Neural crest cell (in vitro differentiated cells): Measurements from ENCODE around the gene NCKAP5L. TPM values are rescaled to one million over a fixed set of nuclear protein-coding genes. Genes with fewer than 3 reads are reported as not detected.

Experiments used
- DNase-seq: peaks from one replicate; pipeline ENCODE4 v3.0.0; 2021; ENCODE audit warnings: low read depth, mixed read lengths, low spot score
- H3K27ac Mint-ChIP-seq: one replicate; pipeline ENCODE4 v1.8.0; 2021; ENCODE audit warnings: mild to moderate bottlenecking, mixed read lengths; ENCODE audit not compliant: unreplicated experiment
- H3K27me3 Mint-ChIP-seq: 2 replicates; pipeline ENCODE4 v1.8.0; 2021; ENCODE audit warnings: low read depth, mild to moderate bottlenecking, mixed read lengths
- H3K36me3 Mint-ChIP-seq: 2 replicates; pipeline ENCODE4 v1.8.0; 2021; ENCODE audit warnings: low read depth, mild to moderate bottlenecking, mixed read lengths
- H3K4me1 Mint-ChIP-seq: 2 replicates; pipeline ENCODE4 v1.8.0; 2021; ENCODE audit warnings: mixed read lengths
- H3K4me3 Mint-ChIP-seq: one replicate; pipeline ENCODE4 v1.8.0; 2021; ENCODE audit warnings: mild to moderate bottlenecking, mixed read lengths
- H3K9me3 Mint-ChIP-seq: 2 replicates; pipeline ENCODE4 v1.8.0; 2021; ENCODE audit warnings: mixed read lengths
- total RNA-seq: library from RNA; stranded (reverse); gene quantifications from 2 replicates; pipeline ENCODE4 v1.2.1, GENCODE V29; 2021
- TF ChIP-seq, protein P1 (sequence below): fragments of 200-600 bp; sonication (generic); conservative IDR thresholded peaks from 2 replicates; pipeline ENCODE4 v1.5.0; 2021; ENCODE audit warnings: antibody characterized with exemption, mild to moderate bottlenecking

Gene NCKAP5L
- total RNA-seq, 1 donor from 2014 or later, result 45.0 TPM

DNA sequence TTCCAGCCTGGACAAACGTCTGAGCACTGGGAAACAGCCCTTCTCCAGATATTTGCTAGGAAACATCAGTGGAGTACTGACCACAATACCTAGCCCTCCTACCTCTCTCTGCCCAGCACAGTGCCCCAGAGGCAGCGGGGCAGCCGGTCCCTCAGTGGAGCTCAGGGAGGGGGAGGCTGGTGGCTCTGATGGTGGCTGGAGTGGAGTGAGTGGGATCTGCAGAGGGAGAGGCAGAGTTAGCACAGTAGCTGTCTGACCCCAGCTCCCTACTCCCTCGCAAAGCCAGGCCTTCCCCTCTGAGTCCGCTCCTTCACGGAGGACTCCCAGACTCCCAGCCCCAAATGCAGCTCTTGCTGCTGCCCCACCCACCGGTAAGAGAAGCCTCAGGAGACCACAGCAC is 30.0 kb downstream of the NCKAP5L start:
- Mint-ChIP-seq H3K4me1 (no peaks in the 10 kb centered on the region), H3K4me3 (no peak overlapping the region), H3K36me3 (peaks cover 8% of the 10 kb centered on the region), H3K27ac (no peak overlapping the region), H3K27me3 (no peaks in the 10 kb centered on the region), H3K9me3 (no peaks in the 10 kb centered on the region)
- no peak for DNase-seq
- TF ChIP-seq, protein P1, sequence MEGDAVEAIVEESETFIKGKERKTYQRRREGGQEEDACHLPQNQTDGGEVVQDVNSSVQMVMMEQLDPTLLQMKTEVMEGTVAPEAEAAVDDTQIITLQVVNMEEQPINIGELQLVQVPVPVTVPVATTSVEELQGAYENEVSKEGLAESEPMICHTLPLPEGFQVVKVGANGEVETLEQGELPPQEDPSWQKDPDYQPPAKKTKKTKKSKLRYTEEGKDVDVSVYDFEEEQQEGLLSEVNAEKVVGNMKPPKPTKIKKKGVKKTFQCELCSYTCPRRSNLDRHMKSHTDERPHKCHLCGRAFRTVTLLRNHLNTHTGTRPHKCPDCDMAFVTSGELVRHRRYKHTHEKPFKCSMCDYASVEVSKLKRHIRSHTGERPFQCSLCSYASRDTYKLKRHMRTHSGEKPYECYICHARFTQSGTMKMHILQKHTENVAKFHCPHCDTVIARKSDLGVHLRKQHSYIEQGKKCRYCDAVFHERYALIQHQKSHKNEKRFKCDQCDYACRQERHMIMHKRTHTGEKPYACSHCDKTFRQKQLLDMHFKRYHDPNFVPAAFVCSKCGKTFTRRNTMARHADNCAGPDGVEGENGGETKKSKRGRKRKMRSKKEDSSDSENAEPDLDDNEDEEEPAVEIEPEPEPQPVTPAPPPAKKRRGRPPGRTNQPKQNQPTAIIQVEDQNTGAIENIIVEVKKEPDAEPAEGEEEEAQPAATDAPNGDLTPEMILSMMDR, result no peak

DNA sequence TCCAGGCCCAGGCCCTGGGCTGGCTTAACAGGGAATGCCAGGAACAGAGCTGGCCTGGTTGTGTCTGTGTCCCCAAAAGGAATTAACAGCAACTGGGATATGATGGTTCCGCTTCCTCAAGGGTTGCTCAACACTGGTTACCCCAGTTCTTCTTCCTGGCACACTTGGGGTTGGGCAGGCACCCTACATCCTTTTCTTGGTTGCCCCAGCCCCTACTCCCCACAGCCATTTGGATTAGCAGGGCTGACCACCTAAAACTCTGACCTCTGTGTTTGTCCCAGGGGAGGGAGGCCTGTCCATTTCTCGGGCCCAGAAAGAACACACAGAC is 30.8 kb downstream of the NCKAP5L start:
- H3K27ac Mint-ChIP-seq, result no peak overlapping the region
- TF ChIP-seq, protein P1, result no peak
- H3K36me3 Mint-ChIP-seq, result peaks cover 6% of the 10 kb centered on the region
- H3K27me3 Mint-ChIP-seq, result no peaks in the 10 kb centered on the region
- H3K9me3 Mint-ChIP-seq, result no peaks in the 10 kb centered on the region
- H3K4me3 Mint-ChIP-seq, result no peak overlapping the region
- no peak for DNase-seq
- no peaks in the 10 kb centered on the region for H3K4me1 Mint-ChIP-seq

DNA sequence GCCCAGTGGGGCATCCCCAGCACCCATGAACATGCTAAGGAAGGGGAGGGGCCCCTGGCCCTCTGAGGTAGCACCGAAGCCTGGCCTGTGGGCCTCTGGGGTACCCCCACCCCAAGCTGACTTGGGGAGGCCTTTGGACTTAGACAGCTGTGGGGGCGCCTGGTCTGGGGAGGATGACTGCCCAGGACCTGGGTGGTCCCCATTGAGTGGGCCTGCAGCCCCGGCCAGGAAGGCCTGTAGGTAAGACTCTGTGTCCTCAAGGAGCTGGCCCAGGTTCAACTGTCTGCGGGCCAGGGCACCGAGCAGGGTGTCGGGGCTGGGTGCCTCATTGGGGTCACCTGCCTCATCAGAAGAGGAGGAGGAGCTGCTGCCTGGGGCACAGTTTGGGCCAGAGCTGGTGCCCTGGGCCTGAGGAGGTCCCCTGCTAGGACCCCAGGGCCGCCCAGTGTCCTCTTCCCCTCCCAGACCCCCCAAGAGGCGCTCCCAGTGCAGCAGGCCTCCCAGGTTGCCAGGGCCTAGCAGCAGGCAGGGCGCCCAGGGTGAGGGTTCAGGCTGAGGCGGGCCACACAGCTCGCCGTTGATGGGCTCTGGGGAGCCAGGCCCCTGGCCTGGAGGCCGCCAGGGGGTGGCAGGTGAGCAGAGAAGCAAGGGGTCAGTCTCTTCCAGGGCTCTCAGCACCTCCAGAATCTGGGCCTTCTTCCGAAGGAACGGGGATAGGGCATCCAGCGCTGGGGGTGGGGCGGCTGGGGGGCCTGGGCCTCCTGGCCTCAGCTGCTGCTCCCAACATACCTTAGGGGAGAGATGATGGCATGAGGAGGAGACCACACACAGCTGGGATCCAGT is 31.4 kb downstream of the NCKAP5L start:
- no peaks in the 10 kb centered on the region for H3K4me1 Mint-ChIP-seq
- no peak overlapping the region for H3K4me3 Mint-ChIP-seq
- H3K27ac Mint-ChIP-seq, result no peak overlapping the region
- no peak for DNase-seq
- H3K36me3 Mint-ChIP-seq, result peaks cover 6% of the 10 kb centered on the region
- no peaks in the 10 kb centered on the region for H3K9me3 Mint-ChIP-seq
- TF ChIP-seq, protein P1, result no peak
- no peaks in the 10 kb centered on the region for H3K27me3 Mint-ChIP-seq

DNA sequence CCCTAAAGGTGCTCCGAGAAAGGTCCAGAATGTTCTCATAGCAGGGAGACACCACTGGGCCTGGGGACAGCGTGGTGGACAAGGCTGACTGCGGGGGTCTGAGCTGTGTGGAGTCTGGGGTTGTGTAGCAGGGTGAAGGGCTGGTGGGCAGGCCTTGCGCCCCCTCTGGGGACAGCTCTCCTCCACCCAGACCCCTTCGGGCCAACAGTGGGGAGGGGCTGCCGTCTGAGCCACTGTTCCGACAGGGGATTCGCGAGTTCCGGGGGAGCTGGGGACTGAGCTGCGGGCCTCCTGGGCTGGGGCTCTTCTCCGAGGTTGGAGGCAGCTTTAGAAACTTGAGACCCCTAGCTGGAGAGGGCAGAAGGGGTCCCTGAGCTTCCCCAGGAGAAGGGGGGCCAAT is 32.1 kb downstream of the NCKAP5L start:
- no peak overlapping the region for H3K27ac Mint-ChIP-seq
- H3K36me3 Mint-ChIP-seq, result peaks cover 6% of the 10 kb centered on the region
- TF ChIP-seq, protein P1, result no peak
- no peak overlapping the region for H3K4me3 Mint-ChIP-seq
- H3K9me3 Mint-ChIP-seq, result no peaks in the 10 kb centered on the region
- no peak for DNase-seq
- H3K27me3 Mint-ChIP-seq, result no peaks in the 10 kb centered on the region
- H3K4me1 Mint-ChIP-seq, result no peaks in the 10 kb centered on the region

DNA sequence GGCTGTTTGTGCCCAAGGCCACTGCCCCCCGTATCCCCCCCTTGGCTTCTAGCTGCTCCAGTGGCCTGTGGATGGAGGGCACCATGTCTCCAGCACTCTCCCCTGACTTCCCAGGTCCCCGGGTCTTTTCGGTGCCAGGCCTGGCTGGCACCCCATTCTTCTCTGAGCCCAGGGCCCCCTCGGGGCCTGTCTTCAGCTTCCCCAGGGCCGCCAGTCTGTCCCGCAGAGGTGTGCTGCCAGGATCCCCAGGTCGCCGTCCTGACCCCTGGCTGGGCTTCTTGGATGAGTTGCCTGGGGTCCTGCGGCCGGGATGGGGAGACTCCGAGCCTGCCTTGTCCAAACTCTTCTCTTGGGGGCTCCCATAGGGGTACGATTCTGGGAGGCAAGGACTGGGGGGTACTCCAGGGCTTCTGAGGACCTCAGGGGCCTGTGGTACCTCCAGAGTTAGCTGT is 32.5 kb downstream of the NCKAP5L start:
- Mint-ChIP-seq H3K36me3 (peaks cover 6% of the 10 kb centered on the region), H3K4me3 (no peak overlapping the region), H3K27ac (no peak overlapping the region), H3K27me3 (no peaks in the 10 kb centered on the region), H3K4me1 (peaks cover 4% of the 10 kb centered on the region), H3K9me3 (no peaks in the 10 kb centered on the region)
- no peak for DNase-seq
- TF ChIP-seq, protein P1, result no peak
